ENCODE results near the gene HPSE2.
A peak's percentile ranks its signal among the peaks of the same experiment; 100 is the strongest.

The HPSE2 gene

GRCh38 chr10:98831391-98831790, 404.3 kb downstream of the HPSE2 start:
- no peak for DNase-seq

DNA sequence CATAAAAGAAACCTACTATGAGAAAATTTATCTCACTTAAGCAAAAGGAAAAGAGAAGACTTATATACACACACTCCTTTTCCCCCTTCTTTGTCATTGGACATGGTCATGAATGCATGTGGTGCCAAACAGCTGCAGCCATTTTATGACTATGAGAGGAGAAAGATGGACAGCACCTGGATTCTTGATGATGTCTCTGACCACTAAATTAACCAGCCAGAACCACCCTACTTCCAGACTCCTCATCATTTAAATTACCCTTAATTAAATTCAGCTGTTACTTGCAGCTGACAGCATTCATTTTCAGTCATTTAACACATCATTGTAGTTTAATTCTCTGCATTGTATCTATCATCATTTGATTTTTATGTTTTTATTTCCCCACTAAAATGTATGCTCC, 409.9 kb downstream of the HPSE2 start:
- no peak for DNase-seq

DNA sequence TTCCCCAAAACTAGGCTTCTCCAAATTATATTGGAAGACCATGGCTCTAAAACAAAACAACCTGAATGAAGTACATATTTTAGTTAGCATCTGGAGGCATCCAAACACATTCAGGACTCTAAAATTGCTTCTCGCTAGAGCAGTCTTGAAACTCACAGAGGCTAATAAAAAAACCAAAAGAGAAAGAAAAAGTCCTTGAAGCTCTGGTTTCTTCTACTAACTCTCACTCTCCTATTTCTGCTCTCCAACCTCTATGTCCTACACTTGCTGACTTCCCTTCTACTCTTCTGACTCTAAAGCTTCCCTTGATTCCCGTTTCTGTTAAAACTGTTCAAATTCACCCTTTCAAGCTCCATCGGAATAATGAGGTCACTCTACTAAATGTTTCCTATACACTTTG, 418.3 kb downstream of the HPSE2 start:
- DNase-seq, result no peak

- DNase-seq, result no peak
Measured at GRCh38 chr10:98815039-98815885, 420.4 kb downstream of the HPSE2 start.

- no peak for DNase-seq
Measured at GRCh38 chr10:98814470-98814869, 421.2 kb downstream of the HPSE2 start.

DNA sequence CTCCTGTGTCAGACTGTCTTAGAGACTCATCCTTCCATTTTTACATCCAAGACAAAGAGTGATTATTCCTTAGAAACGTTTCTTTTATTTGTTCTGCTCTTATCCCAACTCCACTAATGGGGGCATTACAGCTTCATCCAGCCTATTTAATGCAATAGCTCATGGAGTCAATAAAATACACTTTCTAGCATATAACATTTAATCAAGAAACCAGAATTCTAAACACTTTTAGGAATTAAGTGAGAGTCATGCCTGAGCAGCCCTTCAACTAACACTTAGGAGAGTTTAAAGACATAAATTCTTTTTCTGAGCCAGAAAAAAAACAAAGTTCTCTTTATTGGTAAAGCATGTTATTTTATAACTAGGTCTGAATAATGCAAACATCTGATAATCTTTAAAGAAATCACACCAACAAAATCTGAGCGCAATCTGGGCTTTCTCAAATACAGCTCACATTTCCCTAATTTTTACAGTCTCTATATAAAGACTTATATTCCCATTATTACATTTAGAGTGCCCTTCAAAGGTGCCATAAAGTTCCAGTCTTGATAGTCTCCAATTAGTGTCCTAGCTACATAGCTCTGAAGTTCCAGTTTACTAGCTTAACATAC, 427.3 kb downstream of the HPSE2 start:
- DNase-seq, result no peak

GRCh38 chr10:98800263-98800662, 435.4 kb downstream of the HPSE2 start:
- no peak for DNase-seq

GRCh38 chr10:98795467-98795866, 440.2 kb downstream of the HPSE2 start:
- DNase-seq, result no peak

DNA sequence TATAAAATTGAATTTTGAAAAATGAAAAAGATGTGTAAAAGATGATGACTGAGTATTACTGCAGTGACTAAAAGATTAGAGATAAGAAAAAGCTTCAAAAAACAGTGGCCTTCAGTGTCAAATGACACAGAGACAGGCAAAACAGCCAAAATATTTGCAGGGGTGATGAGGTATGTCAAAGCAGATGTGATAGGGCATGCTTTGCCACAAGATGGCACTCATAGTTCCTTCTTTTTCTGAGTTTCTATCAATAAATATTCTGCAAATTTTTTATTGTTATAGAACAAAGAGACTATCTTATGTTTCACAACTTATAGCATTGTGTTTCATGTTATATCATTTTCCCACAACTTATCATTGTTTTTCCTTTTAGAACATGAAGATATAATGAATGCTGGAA, 444.8 kb downstream of the HPSE2 start:
- DNase-seq, result peak; percentile 3 to 15

- no peak for DNase-seq
Measured at GRCh38 chr10:98778277-98778759, 457.3 kb downstream of the HPSE2 start.

DNA sequence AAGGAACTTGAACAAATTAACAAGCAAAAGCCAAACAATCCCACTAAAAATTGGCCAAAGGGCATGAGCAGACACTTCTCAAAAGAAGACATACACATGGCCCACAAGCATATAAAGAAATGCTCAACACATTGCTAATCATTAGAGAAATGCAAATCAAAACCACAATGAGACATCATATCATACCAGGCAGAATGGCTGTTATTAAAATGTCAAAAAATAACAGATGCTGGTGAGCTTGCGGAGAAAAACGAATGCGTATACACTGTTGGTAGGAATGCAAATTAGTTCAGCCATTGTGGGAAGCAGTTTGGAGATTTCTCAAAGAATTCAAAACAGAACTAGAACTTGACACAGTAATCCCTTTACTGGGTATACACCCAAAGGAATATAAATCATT, 477.2 kb downstream of the HPSE2 start:
- no peak for DNase-seq

GRCh38 chr10:98748298-98748697, 487.4 kb downstream of the HPSE2 start:
- DNase-seq, result peak; percentile 20 to 51

DNA sequence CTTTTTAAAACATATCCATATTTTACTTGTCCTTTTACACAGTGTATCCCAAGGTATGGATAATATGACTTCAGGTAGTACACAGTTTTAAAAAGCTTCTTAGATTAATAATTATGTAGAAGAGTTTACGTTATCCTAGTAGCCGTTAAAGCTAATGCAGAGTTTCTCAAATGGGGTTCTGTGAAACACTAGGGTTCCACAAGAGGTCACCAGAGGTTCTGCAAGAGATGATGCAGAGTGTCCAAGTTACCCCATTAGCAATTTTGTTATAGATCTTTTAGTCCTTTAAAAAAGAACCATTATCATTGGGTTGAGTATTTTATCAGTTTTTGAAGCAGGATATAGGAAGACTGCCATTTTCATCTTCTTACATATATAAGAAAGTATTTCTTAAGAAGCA, 490.0 kb downstream of the HPSE2 start:
- peak in 1 of 2 experiments; percentile 2 for DNase-seq

DNA sequence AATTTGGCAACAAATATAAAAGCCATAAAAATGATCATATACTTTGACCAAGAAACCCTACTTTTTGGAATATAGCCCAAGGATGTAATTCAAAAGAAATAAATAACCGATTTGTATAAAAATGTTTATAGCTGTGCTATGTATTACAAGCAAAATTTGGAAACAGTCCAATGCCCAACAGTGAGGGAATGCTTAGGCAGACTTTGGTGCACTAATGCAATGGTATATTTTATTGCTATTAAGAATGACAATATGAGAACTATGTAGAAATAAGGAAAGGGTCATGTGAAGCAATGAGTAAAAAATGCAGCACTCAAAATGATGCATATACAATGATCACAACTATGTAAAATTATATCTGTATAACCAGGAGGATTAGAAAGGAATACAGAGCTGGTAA, 515.1 kb downstream of the HPSE2 start:
- DNase-seq, result no peak

DNA sequence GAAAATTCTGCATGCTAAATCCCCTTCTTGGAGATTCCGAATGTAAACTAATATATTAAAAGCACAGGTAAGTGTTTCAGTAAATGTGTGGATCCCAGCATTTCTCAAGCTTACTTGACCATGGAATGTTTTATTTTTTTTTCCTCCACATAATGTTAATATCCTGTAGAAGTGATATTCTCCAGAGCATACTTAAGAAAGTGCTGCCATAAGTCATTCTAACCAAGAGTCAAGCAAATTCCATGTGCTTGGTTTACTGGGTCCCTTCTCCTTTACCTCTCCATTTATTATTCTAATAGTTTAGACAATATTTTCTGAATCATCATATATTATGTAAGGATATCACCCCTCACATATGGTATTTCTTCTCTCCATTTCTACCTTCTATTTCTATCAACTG, 522.1 kb downstream of the HPSE2 start:
- DNase-seq, result no peak

DNA sequence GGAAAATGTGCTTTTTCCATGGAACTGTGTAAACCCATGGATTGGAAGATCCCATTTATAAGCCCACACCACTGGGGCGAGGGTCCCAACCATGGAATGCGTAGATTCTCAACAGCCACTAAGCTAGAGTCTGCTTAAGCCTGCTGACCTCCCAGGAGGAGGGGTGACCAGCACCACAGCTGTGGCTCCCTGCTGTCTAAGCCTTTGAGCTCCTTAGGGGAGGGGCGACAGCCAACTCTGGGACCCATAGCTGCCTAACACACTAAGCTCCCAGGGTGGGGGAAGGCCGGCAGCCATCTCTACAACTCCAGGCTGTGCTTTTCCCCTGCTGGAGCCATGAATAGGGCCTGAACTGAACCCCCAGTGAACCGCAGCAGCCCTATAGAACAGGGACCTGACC, 539.1 kb downstream of the HPSE2 start:
- DNase-seq, result no peak

DNA sequence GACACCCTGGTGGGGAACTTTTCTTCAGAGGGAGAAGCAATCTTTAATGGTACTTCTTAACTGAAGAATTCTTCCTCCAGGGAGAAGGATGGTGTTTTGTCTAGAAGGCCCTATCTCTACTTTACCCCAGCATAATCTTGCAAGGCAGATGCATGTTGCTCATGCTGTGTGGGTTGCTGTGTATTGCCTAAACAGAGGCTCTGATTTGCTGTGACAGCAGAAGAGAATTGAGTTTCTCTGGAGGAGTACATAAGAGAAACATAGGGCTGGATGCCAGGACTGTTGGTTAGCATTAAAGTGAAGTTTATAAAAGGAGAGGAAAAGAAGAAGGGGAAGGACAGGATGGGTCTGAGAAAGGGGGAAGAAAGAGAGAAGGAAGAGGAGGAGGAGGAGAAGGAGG, 540.8 kb downstream of the HPSE2 start:
- DNase-seq, result no peak

DNA sequence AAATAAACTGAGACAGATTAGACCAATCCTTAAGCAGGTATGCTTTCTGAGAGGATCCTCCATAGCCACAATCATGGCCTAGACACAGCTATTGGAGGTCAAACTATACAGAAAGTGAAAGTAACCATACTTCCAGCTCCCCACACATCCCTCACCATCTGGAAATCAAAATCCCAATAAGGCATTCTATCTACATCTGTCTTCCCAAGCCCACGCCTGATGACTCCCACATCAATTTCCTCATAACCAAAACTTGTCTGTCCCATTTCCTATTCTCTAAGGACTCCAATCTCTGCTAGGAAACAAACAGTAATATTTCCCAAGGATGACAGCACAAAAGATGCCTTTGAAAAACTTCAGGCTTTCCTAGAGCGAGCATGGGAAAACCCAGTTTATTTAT, 541.6 kb downstream of the HPSE2 start:
- DNase-seq, result no peak

DNA sequence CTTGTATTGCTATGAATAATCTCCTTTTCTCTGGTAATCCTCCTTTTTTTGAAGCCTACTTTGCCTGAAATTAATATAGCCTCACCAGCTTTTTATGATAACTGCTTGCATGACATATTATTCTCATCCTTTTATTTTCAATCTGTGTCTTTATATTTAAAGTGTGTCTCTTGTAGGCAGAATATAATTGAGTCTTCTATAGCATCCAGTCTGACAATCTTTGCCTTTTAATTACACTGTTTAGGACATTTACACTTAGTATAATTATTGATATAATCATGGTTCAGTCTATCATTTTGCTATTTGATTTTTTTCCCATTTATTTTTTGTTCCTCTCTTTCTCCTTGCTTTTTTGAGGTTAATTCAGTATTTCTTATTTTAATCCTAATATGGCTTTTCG, 548.0 kb downstream of the HPSE2 start:
- no peak for DNase-seq

- no peak for DNase-seq
Measured at GRCh38 chr10:98684019-98684899, 551.4 kb downstream of the HPSE2 start.

DNA sequence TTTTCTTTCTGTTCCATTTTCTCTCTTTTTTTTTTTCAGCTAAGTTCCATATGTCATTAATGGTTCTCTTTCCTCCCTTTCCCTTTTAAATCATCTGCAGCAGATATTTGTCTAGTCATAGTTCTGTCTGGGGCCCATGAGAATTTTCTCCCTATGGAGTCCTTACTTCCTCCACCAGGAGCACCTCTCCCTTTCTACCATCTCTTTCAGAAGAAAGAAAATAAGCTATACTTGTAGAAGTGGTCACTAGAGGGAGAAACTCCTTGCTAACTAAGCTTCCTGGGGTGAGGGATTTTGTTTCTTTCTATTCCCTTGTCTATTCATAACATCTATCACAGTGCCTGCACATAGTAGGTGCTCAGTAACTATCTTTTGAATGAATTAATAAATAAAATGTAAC, 558.8 kb downstream of the HPSE2 start:
- DNase-seq, result no peak

GRCh38 chr10:98675902-98676301, 559.8 kb downstream of the HPSE2 start:
- no peak for DNase-seq

DNA sequence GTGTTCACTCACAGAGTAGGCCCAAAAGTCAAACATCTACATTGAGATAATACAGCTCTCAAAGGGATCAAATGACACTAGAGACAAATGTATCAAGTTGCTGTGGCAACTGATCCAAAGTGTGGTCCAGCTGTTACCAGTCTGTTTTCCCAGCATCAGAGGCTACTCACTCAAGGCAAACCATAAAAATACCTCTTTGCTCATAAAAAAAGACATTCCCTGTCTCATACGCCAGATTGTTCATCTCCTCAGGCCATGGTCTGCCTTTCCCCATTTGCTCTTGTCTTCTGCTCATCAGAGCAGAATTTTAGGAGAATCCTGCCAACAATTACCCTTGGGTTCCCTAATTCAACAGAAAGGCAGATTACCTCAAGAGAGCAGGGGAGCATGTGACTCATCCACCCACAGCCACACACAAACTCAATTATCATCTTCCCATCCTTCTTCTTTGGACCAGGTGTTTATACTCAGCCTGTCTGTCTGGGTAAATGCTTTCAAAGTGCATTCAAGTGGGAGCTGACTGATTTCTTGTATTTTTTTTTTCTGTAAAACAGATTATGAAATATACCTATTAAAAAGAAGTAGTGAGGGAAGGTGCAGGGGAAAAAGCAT, 562.4 kb downstream of the HPSE2 start:
- no peak for DNase-seq
